Stimulated activated CD4-positive, alpha-beta T cell treated with anti-CD3 and anti-CD28 coated beads, Interleukin-4, amount 100 ng/mL, for 4 hours (primary cell): ENCODE results near the gene MTMR12.
A peak's percentile ranks its signal among the peaks of the same experiment; 100 is the strongest.

Experiments
- DNase-seq, 2 experiments: peaks; one replicate each; pipeline ENCODE4 v3.0.0-alpha.2; 2020

MTMR12 gene

DNA sequence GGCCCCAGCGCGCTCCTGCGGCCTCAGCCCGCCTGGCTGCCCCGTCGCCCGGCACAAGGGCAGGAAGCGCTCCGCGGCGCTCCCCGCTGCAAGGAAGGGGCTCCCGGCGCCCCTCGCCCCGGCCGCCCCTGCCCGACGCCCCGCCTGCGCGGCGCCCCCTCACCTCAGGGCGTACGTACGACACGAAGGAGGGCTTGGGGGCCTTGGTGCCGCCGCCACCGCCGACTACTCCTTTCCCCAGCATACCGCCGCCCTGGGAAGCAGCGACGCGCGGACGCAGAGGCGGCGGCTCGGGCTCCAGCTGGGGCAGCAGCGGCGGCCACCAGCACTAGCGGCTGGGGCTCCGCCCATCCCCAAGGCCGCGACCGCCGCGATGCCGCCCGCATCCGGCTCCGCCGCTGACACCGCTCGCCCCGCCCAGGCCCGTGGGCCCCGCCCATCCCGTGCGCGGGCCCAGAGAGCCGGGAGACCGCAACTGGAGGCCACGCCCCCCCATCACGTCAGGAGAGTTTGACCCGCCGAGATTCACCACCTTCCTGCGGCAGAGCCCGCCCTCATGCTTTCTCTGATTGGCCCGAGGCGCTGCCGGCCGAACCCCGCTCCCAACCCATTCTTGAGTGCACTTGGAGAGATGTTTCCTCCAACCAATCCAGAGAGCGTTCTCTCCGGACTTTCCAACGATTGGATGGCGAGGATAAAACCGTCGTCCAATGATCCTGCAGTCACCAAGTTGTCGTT, at the start of gene MTMR12:
Gene MTMR12 (minus strand): TSS at position 345 of the 738 bp plus-strand sequence. CDS start 101 bp downstream, at position 244.
- peak; percentile 100 for DNase-seq

GRCh38 chr5:32362527-32362926, 49.8 kb upstream of the MTMR12 start:
- DNase-seq, result no peak

- no peak for DNase-seq
Measured at GRCh38 chr5:32360906-32361305, 48.2 kb upstream of the MTMR12 start.

- DNase-seq, result no peak
Measured at GRCh38 chr5:32358611-32359010, 45.9 kb upstream of the MTMR12 start.

DNA sequence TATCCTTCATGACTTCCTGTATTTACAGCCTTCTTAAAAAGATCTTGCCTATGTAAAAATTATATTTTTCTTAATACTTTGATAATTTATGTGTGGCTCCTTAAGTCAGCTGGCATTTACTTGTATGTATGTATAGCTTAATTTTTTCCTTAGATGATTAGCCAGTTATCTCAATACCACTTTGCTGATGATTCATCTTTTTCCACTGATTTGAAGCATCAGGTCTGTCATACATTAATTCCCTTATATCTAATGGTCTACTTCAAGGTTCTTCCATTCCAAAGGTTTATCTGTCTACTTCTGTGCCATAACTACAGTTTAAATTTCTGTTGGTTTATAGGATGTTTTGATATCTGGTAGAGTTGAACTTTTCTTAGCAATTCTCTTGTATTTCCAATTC, 44.9 kb upstream of the MTMR12 start:
- no peak for DNase-seq

- DNase-seq, result no peak
Measured at GRCh38 chr5:32355686-32356085, 42.9 kb upstream of the MTMR12 start.

- DNase-seq, result no peak
Measured at GRCh38 chr5:32353420-32353819, 40.7 kb upstream of the MTMR12 start.

- DNase-seq, result no peak
Measured at GRCh38 chr5:32352685-32353084, 39.9 kb upstream of the MTMR12 start.

- no peak for DNase-seq
Measured at GRCh38 chr5:32346869-32347268, 34.1 kb upstream of the MTMR12 start.

GRCh38 chr5:32343058-32343672, 30.4 kb upstream of the MTMR12 start:
- no peak for DNase-seq

DNA sequence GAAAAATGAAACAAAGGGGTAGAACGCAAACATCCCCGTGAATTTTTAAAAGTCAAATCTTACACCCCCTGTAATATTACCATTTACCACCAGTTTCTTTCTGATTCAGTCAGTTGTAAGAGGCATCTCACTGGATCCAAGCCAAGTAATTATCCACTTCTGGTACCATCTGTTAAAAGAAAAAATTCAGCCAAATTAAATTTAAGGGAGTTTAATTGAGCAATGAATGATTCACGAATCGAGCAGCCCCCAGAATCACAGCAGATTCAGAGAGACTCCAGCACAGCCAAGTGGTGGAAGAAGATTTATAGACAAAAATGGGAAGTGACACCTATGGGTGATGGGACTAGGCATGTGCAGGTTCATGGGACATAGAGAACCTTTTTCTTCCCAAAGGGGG, 29.9 kb upstream of the MTMR12 start:
- no peak for DNase-seq

- DNase-seq, result no peak
Measured at GRCh38 chr5:32339878-32340277, 27.1 kb upstream of the MTMR12 start.

- no peak for DNase-seq
Measured at GRCh38 chr5:32339198-32339597, 26.5 kb upstream of the MTMR12 start.

- no peak for DNase-seq
Measured at GRCh38 chr5:32332966-32333365, 20.2 kb upstream of the MTMR12 start.

DNA sequence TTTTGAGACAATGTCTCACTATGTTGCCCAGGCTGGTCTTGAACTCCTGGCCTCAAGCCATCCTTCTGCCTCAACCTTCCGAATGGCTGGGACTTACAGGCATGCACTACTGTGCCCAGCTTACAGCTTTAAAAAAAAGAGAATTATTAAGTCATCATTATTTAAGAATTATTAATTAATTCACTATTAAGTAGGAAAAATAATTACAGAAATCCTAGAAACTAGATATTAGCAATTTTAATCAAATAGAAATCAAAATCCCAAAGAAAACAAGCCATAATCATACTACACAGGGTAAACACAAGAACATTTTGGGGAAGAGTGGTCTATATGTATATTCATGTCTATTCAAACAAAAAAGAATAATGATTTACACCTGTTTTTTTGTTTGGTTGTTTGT, 19.6 kb upstream of the MTMR12 start:
- no peak for DNase-seq

DNA sequence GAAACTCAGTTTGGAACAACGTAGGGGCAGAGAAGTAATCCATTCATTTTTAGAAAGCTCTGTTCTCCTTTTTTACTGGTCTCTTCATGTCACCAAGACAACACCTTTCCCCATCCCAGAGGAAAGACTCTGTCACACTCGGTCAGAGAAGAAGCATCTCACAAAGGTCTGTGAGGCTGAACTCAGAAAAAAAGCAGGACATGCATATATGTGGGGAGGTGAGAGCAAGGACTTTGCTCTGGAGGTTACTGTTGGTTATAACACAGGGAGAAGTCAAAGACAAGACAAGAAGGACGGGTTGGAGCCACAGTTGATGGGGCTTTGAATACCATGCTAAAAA, 19.2 kb upstream of the MTMR12 start:
- DNase-seq, result no peak

DNA sequence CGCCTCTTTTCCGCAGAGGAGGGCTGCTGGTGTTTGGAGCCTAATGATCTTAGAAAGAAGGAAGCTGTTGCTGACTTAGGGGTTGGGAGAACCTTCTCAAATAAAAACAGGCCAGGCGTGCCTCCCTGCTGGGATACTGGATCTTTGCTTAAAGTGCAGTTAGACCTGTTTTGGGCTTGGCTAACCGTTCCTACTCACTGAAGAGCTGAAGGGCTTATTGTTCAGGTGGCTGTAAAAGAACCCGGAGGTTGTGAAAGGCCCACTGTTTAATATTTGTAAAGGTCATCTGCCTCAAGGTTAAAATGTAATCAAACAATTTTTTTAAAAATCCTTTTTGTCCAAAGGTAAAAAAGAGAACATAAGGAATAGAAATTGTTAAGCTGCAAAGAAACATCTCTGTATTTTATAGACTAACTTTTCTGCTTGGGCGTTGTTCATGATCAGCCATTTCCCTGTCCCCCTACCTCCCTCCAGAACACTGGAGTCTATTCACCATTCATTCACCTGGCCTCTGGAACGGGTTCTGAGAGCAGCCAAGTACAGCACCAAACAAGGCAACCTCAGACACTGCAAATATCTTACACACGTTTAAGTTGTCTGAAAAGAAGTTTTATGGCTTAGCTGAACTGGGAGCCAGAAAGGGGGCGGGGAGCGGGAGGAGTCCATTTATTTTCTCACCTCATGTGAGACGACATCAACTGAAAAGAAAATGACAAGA, 18.6 kb upstream of the MTMR12 start:
- DNase-seq, result no peak

DNA sequence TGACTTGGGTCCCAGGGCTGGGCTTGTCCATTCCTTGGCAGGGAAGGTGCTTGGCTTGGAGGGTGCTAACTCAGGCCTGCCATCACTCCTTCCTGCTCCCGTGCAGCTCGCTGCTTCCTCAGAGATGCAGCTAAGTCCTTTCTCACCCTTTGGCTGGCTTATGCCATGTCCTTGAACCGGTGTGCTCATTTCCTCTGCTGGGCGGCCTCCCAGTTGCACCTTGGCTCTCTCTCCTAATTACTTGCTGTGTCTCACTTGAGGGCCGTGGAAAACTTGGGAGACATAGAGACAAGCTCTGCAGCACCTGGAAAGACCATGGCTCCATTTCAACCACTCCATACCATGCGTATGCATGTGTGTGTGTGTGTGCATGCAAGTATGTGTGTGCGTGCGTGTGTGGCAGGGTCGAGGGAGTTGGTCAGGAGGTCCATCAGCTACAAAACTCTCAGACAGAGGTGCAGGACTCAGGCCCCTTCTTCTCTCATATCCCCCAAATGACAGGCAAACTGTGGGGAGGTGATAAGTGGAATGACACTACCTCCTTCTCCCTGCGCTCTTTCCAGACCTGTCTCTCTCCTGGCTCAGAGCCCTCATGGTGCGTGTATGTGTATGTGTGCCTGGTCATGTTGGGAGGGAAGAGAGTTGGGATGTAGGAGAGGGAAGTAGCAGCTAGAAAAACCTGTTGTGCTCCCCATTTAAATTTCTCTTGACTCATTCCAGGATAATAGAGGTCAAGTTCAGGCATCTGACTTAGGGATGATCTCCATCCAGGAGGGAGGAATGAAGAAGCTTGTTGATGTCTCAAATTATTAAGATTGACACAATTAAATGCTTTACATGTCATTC, 17.6 kb upstream of the MTMR12 start:
- DNase-seq, result no peak

DNA sequence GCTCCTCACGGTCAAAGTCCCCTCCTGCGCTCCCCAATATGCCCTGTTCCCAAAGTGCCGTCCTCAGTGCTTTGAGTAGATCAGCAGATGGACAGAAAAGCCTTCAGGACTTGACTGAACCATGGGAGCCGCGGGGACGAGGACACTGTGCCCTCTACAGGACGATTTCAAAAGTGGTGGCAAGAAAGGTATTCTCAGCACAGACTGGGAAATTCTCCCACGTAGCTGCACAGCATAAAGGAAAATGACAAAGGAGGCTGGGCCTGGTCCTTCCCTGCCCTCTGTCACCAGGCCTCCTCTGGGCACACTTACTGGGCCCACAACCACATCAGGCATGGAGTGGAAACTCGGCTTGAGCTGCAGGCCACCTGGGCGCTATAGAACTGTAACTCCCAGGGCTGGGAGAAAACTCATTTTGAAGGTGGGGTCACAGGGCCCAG, 16.7 kb upstream of the MTMR12 start:
- peak; percentile 33 to 35 for DNase-seq

GRCh38 chr5:32326216-32326772, 13.6 kb upstream of the MTMR12 start:
- DNase-seq, result no peak

GRCh38 chr5:32325616-32326015, 12.9 kb upstream of the MTMR12 start:
- no peak for DNase-seq

DNA sequence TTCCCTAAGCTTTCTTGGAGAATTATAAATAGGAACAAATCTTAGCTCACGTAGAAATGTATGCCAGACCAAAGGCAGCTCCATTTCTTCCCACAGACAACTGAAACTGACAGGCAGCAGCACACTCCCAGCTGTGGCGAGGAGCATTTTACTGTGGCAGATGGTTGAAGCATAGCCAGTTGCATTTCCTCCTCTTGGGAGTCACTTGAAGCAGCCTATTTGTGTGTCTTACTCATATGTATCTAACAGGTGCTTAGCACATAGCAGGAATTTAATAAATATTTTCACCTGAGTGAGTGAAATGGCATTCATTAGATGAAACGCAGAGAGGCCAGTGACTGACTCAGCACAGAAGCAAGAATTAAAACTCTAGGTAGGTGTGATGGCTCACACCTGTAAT, 12.3 kb upstream of the MTMR12 start:
- no peak for DNase-seq

DNA sequence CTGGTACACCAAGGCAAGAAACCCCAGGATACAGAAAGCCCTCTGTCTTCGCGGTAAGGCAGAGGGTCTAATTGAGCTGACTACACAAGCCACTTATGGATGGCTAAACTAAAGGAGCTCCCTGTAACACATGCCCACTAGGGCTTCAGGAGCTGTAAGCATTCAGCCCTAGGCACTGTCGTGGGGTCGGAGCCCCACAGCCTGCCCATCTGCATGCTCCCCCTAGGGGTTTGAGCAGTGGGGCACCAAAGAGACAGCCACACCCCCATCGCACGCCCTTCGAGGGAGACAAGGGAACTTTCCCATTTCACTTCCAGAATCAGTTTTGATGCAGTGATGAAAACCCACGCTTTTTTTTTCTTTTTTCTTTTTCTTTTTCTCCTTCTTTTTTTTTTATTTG, 11.0 kb upstream of the MTMR12 start:
- DNase-seq, result no peak
